GM12875 (cell line): ENCODE measurements around the gene SLIT1.

Source experiments
- H3K4me3 ChIP-seq: one replicate; pipeline ENCODE4 v1.5.1; 2011; ENCODE audit warnings: low read depth, low read length, control low read depth
- TF ChIP-seq, protein P1 (sequence below): IDR thresholded peaks from 2 replicates; pipeline ENCODE4 v1.5.1; 2011; ENCODE audit warnings: low read depth, mild to moderate bottlenecking, control low read depth, inconsistent platforms, low read length, moderate library complexity, borderline replicate concordance; ENCODE audit not compliant: insufficient read depth

The SLIT1 gene

DNA sequence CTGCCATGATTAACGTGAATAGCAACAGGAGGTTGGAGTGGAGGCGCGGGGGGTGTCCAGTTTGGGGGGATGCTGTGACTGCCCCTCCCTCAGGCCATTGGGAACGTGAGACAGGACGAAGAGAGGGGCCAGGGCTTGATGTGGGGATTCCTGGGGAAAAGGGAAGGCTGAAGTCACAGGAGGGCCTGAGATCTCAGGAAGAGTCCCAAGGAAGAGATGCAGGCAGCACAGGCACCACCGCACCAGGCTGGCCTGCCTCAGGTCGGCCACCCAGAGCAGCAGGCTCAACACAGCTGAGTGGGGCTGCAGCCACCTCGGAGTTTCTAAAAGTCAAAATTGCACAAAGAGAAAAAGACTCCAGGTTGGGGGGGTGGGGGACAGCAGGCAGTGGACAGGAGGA lies 86.7 kb downstream of the SLIT1 start:
- no peak overlapping the region for H3K4me3 ChIP-seq
- TF ChIP-seq, protein P1, sequence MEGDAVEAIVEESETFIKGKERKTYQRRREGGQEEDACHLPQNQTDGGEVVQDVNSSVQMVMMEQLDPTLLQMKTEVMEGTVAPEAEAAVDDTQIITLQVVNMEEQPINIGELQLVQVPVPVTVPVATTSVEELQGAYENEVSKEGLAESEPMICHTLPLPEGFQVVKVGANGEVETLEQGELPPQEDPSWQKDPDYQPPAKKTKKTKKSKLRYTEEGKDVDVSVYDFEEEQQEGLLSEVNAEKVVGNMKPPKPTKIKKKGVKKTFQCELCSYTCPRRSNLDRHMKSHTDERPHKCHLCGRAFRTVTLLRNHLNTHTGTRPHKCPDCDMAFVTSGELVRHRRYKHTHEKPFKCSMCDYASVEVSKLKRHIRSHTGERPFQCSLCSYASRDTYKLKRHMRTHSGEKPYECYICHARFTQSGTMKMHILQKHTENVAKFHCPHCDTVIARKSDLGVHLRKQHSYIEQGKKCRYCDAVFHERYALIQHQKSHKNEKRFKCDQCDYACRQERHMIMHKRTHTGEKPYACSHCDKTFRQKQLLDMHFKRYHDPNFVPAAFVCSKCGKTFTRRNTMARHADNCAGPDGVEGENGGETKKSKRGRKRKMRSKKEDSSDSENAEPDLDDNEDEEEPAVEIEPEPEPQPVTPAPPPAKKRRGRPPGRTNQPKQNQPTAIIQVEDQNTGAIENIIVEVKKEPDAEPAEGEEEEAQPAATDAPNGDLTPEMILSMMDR, result no peak

DNA sequence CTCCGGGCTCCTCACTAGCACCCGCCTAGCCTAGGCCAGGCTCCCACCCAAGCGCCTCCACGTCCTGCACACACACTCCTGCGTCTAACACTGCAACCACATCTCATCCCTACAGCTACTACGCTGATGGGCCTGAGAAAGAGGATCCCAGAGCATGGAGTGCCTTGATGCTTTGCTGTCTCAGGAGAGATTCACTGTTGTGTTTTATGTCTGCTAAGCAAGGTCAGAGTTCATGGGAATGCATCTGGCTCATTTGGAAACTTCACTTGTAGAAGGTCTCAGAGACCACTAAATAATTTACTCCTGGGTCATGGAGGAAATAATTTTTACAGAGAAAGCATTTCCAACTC lies 88.7 kb downstream of the SLIT1 start:
- no peak overlapping the region for H3K4me3 ChIP-seq
- TF ChIP-seq, protein P1, result no peak

DNA sequence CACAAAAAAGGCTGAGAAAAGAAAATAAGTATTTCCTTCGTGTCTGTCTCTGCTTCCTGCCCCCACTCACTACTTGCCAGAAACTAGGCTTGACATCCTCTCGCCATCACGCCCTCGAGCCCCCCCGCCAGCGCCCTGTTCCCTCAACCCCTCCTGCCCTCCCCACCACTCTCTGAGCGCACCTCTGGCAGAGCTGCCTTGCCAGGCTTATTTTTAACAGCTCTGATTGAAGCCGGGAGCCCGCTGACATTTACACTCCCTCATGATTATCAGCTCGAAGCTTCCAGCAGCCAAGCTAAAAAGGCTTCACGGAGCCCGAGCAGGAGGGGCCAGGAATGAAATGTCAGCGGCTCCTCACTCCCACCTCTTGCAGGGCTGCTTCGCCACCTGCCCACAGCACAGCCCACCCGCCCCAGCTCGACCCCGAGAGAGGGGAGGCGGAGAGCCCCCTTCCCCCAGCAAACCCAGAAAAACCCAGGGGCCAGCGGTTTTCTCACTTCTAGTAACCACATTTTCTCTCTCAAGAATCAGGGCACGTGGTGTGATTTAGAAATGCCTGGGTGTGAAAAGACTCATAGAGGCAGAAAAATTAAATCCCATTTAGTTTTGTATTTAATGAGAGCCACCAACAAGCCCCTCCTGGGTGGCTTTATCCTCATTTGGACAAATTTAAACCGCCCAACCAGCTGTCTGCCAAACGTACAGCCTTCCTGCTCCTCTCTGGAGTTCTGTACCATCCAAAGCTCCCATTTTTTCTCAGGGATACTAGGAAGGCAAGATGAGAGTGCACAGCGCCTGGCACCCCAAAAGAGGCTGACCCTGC lies 89.3 kb downstream of the SLIT1 start:
- TF ChIP-seq, protein P1, result no peak
- no peak overlapping the region for H3K4me3 ChIP-seq

DNA sequence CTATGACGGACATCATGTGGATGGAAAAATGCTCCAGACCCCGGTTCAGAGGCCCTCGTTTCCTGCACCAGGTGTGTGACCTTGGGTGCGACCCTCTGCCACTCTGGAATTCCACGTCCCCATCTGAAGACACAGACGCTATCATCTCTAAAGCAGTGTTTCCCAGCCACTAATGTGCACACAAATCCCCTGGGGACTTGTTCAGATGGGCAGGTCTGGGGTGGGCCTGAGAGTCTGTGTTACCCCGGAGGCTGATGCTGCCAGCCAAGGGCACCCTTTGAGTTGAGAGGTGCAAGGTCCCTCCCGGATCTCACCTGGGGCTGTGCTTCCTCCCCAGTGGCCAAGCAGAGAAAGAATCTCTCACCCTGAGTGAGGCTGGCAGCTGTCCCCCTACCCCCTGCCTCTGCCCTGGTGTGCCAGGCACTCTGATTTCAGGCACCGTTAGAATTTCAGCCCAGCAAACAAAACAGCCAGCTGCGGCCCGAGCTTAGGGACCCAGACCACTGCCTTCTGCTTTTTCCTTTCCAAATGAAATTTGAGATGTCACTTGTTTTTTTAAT lies 90.0 kb downstream of the SLIT1 start:
- H3K4me3 ChIP-seq, result no peak overlapping the region
- TF ChIP-seq, protein P1, result no peak

DNA sequence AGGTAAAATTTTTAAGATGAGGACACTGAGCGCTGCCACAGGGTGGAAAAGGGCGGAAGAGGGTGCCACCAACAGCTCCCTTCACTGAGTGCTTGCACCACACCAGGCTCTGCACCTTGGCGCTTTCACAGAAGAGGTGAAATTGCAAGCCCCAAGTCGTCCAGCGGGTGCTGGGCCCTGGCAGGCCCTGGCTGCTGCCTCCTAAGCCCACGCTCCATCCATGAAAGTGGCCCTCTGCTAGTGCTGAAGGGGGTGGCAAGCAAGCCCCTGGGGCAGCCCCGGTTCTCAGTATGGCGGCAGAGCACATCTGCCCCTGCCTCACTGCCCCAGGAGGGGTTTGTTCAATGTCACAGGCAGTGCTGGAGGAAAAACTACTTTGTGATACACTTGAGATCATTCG lies 95.1 kb downstream of the SLIT1 start:
- TF ChIP-seq, protein P1, result no peak
- H3K4me3 ChIP-seq, result no peak overlapping the region

DNA sequence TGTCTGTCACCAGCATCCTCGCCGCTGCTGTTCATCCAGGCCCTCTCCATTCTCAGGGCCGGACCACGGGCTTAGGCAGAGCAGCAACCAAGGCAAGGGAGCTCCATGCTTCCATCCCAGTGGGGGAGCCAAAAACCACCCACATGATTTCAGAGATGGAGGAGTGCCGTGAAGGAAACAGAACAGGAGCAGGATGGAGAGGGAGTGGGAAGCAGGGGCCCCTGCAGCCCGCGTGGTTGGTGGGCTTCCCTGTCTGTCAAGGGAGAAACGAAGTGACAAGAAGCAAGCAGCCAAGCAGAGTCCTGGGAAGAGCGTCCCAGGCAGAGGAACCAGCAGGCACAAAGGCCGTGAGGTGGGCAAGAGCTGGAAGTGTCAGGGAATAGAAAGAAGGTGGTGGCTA lies 95.7 kb downstream of the SLIT1 start:
- no peak overlapping the region for H3K4me3 ChIP-seq
- TF ChIP-seq, protein P1, result no peak

DNA sequence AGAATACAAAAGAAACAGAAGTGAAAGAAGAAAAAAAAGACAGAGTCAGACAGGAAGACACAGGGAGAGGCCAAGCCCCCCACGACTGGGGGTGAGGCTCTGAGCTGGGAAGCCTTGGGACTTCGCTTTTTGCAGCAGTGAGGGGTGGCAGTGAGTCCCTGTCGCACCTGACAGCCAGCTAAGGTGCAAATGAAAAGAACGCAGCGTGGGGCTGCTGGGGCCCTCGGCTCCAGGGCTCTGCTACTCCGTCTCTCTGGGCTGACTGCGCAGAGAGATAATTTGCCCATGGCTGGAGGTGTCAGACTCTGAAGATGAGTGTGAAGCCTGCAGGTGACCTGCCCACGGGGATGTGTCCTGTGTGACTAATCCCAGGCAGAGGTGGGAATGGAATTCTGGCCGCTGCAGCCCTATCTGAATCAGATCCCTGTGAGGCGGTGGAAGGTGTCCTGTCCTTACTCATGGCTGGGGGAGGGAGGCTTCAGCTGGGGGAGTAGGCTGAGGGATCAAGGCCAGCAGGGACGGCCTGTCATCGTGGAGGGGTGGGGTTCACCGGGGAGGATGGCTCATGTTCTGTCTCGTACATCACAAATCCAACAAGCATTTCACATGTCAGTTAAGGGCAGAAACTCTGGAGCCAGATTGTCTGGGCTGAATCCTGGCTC lies 96.4 kb downstream of the SLIT1 start:
- TF ChIP-seq, protein P1, result no peak
- H3K4me3 ChIP-seq, result no peak overlapping the region
